ENCODE data around the gene TACC2.
"Not testable (repeated sequence)": the region's sequence is repeated elsewhere in the genome, so short reads cannot be mapped to it uniquely, and the experiment has no call there.

Gene TACC2

GRCh38 chr10:121965996-121966395, 23.0 kb upstream of the TACC2 start:
- DNase-seq (ENCODE audit: extremely low read depth, insufficient read length) = no peak
- Histone ChIP-seq H3K4me3 (replicated peaks; ENCODE audit: low read depth, low read length) (no peak overlapping the region), H3K27me3 (replicated peaks; ENCODE audit: control insufficient read depth, insufficient read depth, low read length) (no peaks in the 10 kb centered on the region), H3K36me3 (ENCODE audit: control insufficient read depth, insufficient read depth, low read length) (peaks cover 4% of the 10 kb centered on the region)
- TF ChIP-seq CTCF (IDR thresholded peaks at IDR 0.05; ENCODE audit: insufficient read depth, low read length, poor library complexity, severe bottlenecking) = no peak

GRCh38 chr10:121969086-121969485, 19.9 kb upstream of the TACC2 start:
- H3K4me3 ChIP-seq (replicated peaks; ENCODE audit: low read depth, low read length); H3K36me3 ChIP-seq (ENCODE audit: control insufficient read depth, insufficient read depth, low read length); DNase-seq (ENCODE audit: extremely low read depth, insufficient read length); H3K27me3 ChIP-seq (replicated peaks; ENCODE audit: control insufficient read depth, insufficient read depth, low read length): not testable (repeated sequence)

- no peak for DNase-seq (ENCODE audit: extremely low read depth, insufficient read length)
Measured at GRCh38 chr10:121974019-121974534, 14.9 kb upstream of the TACC2 start.

GRCh38 chr10:121974535-121975294, 14.2 kb upstream of the TACC2 start, which contains the start of gene NSMCE4A:
TSS of gene NSMCE4A (minus strand) at chr10:121975217. CDS start at chr10:121975165, 52 bp downstream.
- peak; percentile 88 for DNase-seq (ENCODE audit: extremely low read depth, insufficient read length)
- Histone ChIP-seq H3K36me3 (ENCODE audit: control insufficient read depth, insufficient read depth, low read length) (peaks cover 2% of the 10 kb centered on the region; the same call in 1 of the 2 replicates), H3K27me3 (replicated peaks; ENCODE audit: control insufficient read depth, insufficient read depth, low read length) (no peaks in the 10 kb centered on the region), H3K4me3 (replicated peaks; ENCODE audit: low read depth, low read length) (peak within 1 kb of the TSS; percentile 87)
- TF ChIP-seq CTCF (IDR thresholded peaks at IDR 0.05; ENCODE audit: insufficient read depth, low read length, poor library complexity, severe bottlenecking) = no peak

More at GRCh38 chr10:121974019-121974534, 14.9 kb upstream of the TACC2 start:
- Histone ChIP-seq H3K36me3 (ENCODE audit: control insufficient read depth, insufficient read depth, low read length) (peaks cover 2% of the 10 kb centered on the region; the same call in 1 of the 2 replicates), H3K27me3 (replicated peaks; ENCODE audit: control insufficient read depth, insufficient read depth, low read length) (no peaks in the 10 kb centered on the region), H3K4me3 (replicated peaks; ENCODE audit: low read depth, low read length) (peak overlapping the region; percentile 87)
- TF ChIP-seq CTCF (IDR thresholded peaks at IDR 0.05; ENCODE audit: insufficient read depth, low read length, poor library complexity, severe bottlenecking) = no peak

- no peak for DNase-seq (ENCODE audit: extremely low read depth, insufficient read length)
- Histone ChIP-seq H3K27me3 (replicated peaks; ENCODE audit: control insufficient read depth, insufficient read depth, low read length) (no peaks in the 10 kb centered on the region), H3K4me3 (replicated peaks; ENCODE audit: low read depth, low read length) (peak overlapping the region; percentile 87), H3K36me3 (ENCODE audit: control insufficient read depth, insufficient read depth, low read length) (peaks cover under 1% of the 10 kb centered on the region; the same call in 1 of the 2 replicates)
- TF ChIP-seq CTCF (IDR thresholded peaks at IDR 0.05; ENCODE audit: insufficient read depth, low read length, poor library complexity, severe bottlenecking) = peak; percentile 50
Measured at GRCh38 chr10:121975295-121976086, 13.5 kb upstream of the TACC2 start.

- Histone ChIP-seq H3K36me3 (ENCODE audit: control insufficient read depth, insufficient read depth, low read length) (no peaks in the 10 kb centered on the region), H3K4me3 (replicated peaks; ENCODE audit: low read depth, low read length) (no peak overlapping the region), H3K27me3 (replicated peaks; ENCODE audit: control insufficient read depth, insufficient read depth, low read length) (no peaks in the 10 kb centered on the region)
- no peak for TF ChIP-seq CTCF (IDR thresholded peaks at IDR 0.05; ENCODE audit: insufficient read depth, low read length, poor library complexity, severe bottlenecking)
- no peak for DNase-seq (ENCODE audit: extremely low read depth, insufficient read length)
Measured at GRCh38 chr10:121976607-121977006, 12.4 kb upstream of the TACC2 start.
